ENCODE measurements around the gene NKX3-2. TPM values are rescaled to one million over a fixed set of nuclear protein-coding genes. Genes with fewer than 3 reads are reported as not detected.

Gene NKX3-2
- total and polyA plus RNA-seq, 9 of the 15 experiments (the other 6 are each of a cell fraction or from before 2014, with no cell fraction given): 0.03 to 0.81 (median 0.27) TPM; not detected in 1

GRCh38 chr4:13544606-13545393, 492 bp upstream of the NKX3-2 start:
- in situ Hi-C loops (cut with MboI): loop anchor here (5.0 kb wide), 1 partner anchor 697 kb away; no protein-coding TSS in a partner anchor
- peaks cover 2 to 31% of the 10 kb centered on the region in 2 experiments; a peak in 4 of 5 replicates for H3K4me1 ChIP-seq (replicated peaks in 1 of 2; ENCODE audit: control insufficient read depth in 2 of 2, insufficient read depth in 2 of 2, low read length in 2 of 2)
- peak; percentile 73; the same call in 1 of the 2 replicates for TF ChIP-seq CXXC5 (CRISPR knock-in tag; IDR thresholded peaks at IDR 0.05)
- TF ChIP-seq ZKSCAN3 (CRISPR knock-in tag; IDR thresholded peaks at IDR 0.05): no peak
- TF ChIP-seq, protein P1, sequence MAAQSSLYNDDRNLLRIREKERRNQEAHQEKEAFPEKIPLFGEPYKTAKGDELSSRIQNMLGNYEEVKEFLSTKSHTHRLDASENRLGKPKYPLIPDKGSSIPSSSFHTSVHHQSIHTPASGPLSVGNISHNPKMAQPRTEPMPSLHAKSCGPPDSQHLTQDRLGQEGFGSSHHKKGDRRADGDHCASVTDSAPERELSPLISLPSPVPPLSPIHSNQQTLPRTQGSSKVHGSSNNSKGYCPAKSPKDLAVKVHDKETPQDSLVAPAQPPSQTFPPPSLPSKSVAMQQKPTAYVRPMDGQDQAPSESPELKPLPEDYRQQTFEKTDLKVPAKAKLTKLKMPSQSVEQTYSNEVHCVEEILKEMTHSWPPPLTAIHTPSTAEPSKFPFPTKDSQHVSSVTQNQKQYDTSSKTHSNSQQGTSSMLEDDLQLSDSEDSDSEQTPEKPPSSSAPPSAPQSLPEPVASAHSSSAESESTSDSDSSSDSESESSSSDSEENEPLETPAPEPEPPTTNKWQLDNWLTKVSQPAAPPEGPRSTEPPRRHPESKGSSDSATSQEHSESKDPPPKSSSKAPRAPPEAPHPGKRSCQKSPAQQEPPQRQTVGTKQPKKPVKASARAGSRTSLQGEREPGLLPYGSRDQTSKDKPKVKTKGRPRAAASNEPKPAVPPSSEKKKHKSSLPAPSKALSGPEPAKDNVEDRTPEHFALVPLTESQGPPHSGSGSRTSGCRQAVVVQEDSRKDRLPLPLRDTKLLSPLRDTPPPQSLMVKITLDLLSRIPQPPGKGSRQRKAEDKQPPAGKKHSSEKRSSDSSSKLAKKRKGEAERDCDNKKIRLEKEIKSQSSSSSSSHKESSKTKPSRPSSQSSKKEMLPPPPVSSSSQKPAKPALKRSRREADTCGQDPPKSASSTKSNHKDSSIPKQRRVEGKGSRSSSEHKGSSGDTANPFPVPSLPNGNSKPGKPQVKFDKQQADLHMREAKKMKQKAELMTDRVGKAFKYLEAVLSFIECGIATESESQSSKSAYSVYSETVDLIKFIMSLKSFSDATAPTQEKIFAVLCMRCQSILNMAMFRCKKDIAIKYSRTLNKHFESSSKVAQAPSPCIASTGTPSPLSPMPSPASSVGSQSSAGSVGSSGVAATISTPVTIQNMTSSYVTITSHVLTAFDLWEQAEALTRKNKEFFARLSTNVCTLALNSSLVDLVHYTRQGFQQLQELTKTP (IDR thresholded peaks at IDR 0.05; ENCODE audit: low read depth in 1 of 2, partially characterized antibody in 2 of 2): no peak
- no peak for TF ChIP-seq ETV6 (IDR thresholded peaks at IDR 0.05; ENCODE audit: borderline replicate concordance in 1 of 2, low read depth in 2 of 2, low read length in 1 of 2)
- no peak for TF ChIP-seq ETV6 (CRISPR knock-in tag; IDR thresholded peaks at IDR 0.05; ENCODE audit: borderline replicate concordance)
- TF ChIP-seq PYGO2 (tag; IDR thresholded peaks at IDR 0.05): no peak
- TF ChIP-seq, protein P2, sequence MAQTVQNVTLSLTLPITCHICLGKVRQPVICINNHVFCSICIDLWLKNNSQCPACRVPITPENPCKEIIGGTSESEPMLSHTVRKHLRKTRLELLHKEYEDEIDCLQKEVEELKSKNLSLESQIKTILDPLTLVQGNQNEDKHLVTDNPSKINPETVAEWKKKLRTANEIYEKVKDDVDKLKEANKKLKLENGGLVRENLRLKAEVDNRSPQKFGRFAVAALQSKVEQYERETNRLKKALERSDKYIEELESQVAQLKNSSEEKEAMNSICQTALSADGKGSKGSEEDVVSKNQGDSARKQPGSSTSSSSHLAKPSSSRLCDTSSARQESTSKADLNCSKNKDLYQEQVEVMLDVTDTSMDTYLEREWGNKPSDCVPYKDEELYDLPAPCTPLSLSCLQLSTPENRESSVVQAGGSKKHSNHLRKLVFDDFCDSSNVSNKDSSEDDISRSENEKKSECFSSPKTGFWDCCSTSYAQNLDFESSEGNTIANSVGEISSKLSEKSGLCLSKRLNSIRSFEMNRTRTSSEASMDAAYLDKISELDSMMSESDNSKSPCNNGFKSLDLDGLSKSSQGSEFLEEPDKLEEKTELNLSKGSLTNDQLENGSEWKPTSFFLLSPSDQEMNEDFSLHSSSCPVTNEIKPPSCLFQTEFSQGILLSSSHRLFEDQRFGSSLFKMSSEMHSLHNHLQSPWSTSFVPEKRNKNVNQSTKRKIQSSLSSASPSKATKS (CRISPR knock-in tag; IDR thresholded peaks at IDR 0.05): no peak
- TF ChIP-seq RNF2 (IDR thresholded peaks at IDR 0.05): peak; percentile 82; the same call in 1 of the 2 replicates
- TF ChIP-seq NR4A1 (CRISPR knock-in tag; IDR thresholded peaks at IDR 0.05): no peak
- TF ChIP-seq NR4A1 (tag; IDR thresholded peaks at IDR 0.05): 0 out of 2 replicates have a peak, but pooled peaks have one; percentile 39
- TF ChIP-seq POLR3A (IDR thresholded peaks at IDR 0.05; ENCODE audit: borderline replicate concordance, extremely low read depth, insufficient read depth, insufficient read length): no peak
- TF ChIP-seq SRF (CRISPR knock-in tag; IDR thresholded peaks at IDR 0.05): no peak
- no peak for TF ChIP-seq ATF1 (CRISPR knock-in tag; IDR thresholded peaks at IDR 0.05)
- peak; percentile 82 for TF ChIP-seq ATF1 (tag; IDR thresholded peaks at IDR 0.05)
- no peak for TF ChIP-seq SMARCB1 (IDR thresholded peaks at IDR 0.05; ENCODE audit: insufficient read length, low read depth)
- TF ChIP-seq BHLHE40 (IDR thresholded peaks at IDR 0.05; ENCODE audit: low read length): peak; percentile 14; the same call in 1 of the 2 replicates

More at GRCh38 chr4:13544606-13545393, 492 bp upstream of the NKX3-2 start:
- H3K9me3 ChIP-seq (replicated peaks; ENCODE audit: control insufficient read depth, insufficient read depth, low read depth, low read length): peaks cover 4% of the 10 kb centered on the region; the same call in 1 of the 2 replicates
- FAIRE-seq: peak; percentile 97
- intact Hi-C loops (cut with micrococcal nuclease): loop anchor here (5.0 kb wide), 2 partner anchors 62 to 112 kb away; partner anchors contain the start of gene RAB28
- CTCF ChIA-PET (ENCODE audit: low intra/inter-chr PET ratio): interaction anchor here (0.6 kb wide), 1 partner anchor 691 kb away, joined by 4 read pairs; no protein-coding TSS in a partner anchor
- H3K27ac ChIP-seq (ENCODE audit: extremely low read depth, low read depth, low read length): peak overlapping the region; percentile 69; the same call in 2 of the 3 replicates
- peak overlapping the region; percentile 83 for H3K4me3 ChIP-seq
- peaks cover 4 to 19% of the 10 kb centered on the region in 2 experiments; a peak in 4 of 5 replicates for H3K27me3 ChIP-seq (ENCODE audit: control insufficient read depth in 2 of 2, insufficient read depth in 2 of 2, low read length in 2 of 2)
- H3K36me3 ChIP-seq (ENCODE audit: control insufficient read depth, insufficient read depth, low read length): no peaks in the 10 kb centered on the region
- WGBS (ENCODE audit: insufficient coverage, low coverage, missing lambda C conversion rate): 0% methylated on average over 28 of the region's 54 CpGs
- peak; percentile 99 for ATAC-seq
- POLR2A ChIA-PET: interaction anchor here (0.8 kb wide), 1 partner anchor 177 kb away, joined by 4 read pairs; no protein-coding TSS in a partner anchor
- no TSS peak for BruUV-seq (replicated peaks)
- H4K20me1 ChIP-seq (replicated peaks; ENCODE audit: control insufficient read depth, insufficient read depth, low read length): no peaks in the 10 kb centered on the region
- peak overlapping the region; percentile 98 for H2AFZ ChIP-seq (ENCODE audit: low read depth, low read length)
- no peaks in the 10 kb centered on the region for H3K9me1 ChIP-seq (ENCODE audit: control insufficient read depth, insufficient read depth, low read length)
- H3K79me2 ChIP-seq (ENCODE audit: control insufficient read depth, insufficient read depth, low read length): no peaks in the 10 kb centered on the region
- peak overlapping the region; percentile 83 for H3K4me2 ChIP-seq (ENCODE audit: insufficient read depth, low read length)
- DNase-seq (ENCODE audit: extremely low read depth in 1 of 4, low spot score in 3 of 4): peak; percentile 92 to 95 (median 94)
- H3K9ac ChIP-seq (ENCODE audit: insufficient read depth in 1 of 2, low read depth in 2 of 2, low read length in 2 of 2): peak overlapping the region; percentile 70 to 95
